ENCODE results near the gene SH3RF2.

Gene SH3RF2

GRCh38 chr5:145903867-145904266, 32.5 kb upstream of the SH3RF2 start:
- no peaks in the 10 kb centered on the region for H3K36me3 ChIP-seq (ENCODE audit: insufficient read depth, low read length)
- H3K27ac ChIP-seq = no peak overlapping the region
- H3K4me3 ChIP-seq = no peak overlapping the region
- no peak overlapping the region for H3K9ac ChIP-seq (ENCODE audit: insufficient read length)
- no peaks in the 10 kb centered on the region for H3K9me3 ChIP-seq (ENCODE audit: low read depth, low read length)
- no peak for TF ChIP-seq POLR2AphosphoS5 (IDR thresholded peaks at IDR 0.05; ENCODE audit: borderline replicate concordance, low read depth, low read length)
- no peak for TF ChIP-seq FOXP2 (optimal IDR thresholded peaks at IDR 0.05; ENCODE audit: control extremely low read depth, extremely low read length, insufficient read depth)
- no peak for TF ChIP-seq EZH2 (IDR thresholded peaks at IDR 0.05)
- DNase-seq (ENCODE audit: low read depth, low spot score) = no peak

DNA sequence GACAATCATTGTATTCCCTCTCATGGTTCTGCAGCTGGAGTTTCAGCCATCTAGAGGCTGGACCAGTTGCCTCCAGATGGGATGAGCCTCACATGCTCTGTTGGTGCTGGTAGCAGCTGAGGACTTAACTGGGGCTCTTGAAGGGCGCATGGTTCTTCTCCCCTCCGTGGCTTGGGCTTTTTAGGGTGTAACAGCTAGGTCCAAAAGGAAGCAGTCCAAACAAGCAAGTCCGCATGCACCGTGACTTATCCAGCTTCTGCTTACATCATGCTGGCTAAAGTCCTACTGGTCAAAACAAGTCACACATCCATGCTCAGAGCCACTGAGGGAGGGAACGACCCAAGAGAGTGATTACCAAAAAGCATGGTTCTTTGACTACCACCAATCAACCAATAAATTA, 31.6 kb upstream of the SH3RF2 start:
- TF ChIP-seq FOXP2 (optimal IDR thresholded peaks at IDR 0.05; ENCODE audit: control extremely low read depth, extremely low read length, insufficient read depth) (no peak), POLR2AphosphoS5 (IDR thresholded peaks at IDR 0.05; ENCODE audit: borderline replicate concordance, low read depth, low read length) (no peak), EZH2 (IDR thresholded peaks at IDR 0.05) (no peak)

GRCh38 chr5:145906401-145906800, 30.0 kb upstream of the SH3RF2 start:
- no peak for DNase-seq (ENCODE audit: low read depth, low spot score)
- Histone ChIP-seq H3K9ac (ENCODE audit: insufficient read length) (no peak overlapping the region), H3K27ac (no peak overlapping the region), H3K9me3 (ENCODE audit: low read depth, low read length) (no peaks in the 10 kb centered on the region), H3K4me3 (no peak overlapping the region), H3K36me3 (ENCODE audit: insufficient read depth, low read length) (no peaks in the 10 kb centered on the region)
- TF ChIP-seq EZH2 (IDR thresholded peaks at IDR 0.05) = no peak
- no peak for TF ChIP-seq FOXP2 (optimal IDR thresholded peaks at IDR 0.05; ENCODE audit: control extremely low read depth, extremely low read length, insufficient read depth)
- TF ChIP-seq POLR2AphosphoS5 (IDR thresholded peaks at IDR 0.05; ENCODE audit: borderline replicate concordance, low read depth, low read length) = no peak

More for the DNA sequence above, 31.6 kb upstream of the SH3RF2 start:
- Histone ChIP-seq H3K4me3 (no peak overlapping the region), H3K9me3 (ENCODE audit: low read depth, low read length) (no peaks in the 10 kb centered on the region), H3K27ac (no peak overlapping the region), H3K9ac (ENCODE audit: insufficient read length) (no peak overlapping the region), H3K36me3 (ENCODE audit: insufficient read depth, low read length) (no peaks in the 10 kb centered on the region)
- DNase-seq (ENCODE audit: low read depth, low spot score) = no peak

- DNase-seq (ENCODE audit: low read depth, low spot score) = no peak
- TF ChIP-seq EZH2 (IDR thresholded peaks at IDR 0.05) = no peak
- no peak for TF ChIP-seq POLR2AphosphoS5 (IDR thresholded peaks at IDR 0.05; ENCODE audit: borderline replicate concordance, low read depth, low read length)
- TF ChIP-seq FOXP2 (optimal IDR thresholded peaks at IDR 0.05; ENCODE audit: control extremely low read depth, extremely low read length, insufficient read depth) = no peak
- Histone ChIP-seq H3K4me3 (no peak overlapping the region), H3K27ac (no peak overlapping the region), H3K9me3 (ENCODE audit: low read depth, low read length) (no peaks in the 10 kb centered on the region), H3K9ac (ENCODE audit: insufficient read length) (no peak overlapping the region), H3K36me3 (ENCODE audit: insufficient read depth, low read length) (no peaks in the 10 kb centered on the region)
These were observed 28.0 kb upstream of the SH3RF2 start for GRCh38 chr5:145908206-145908960.

DNA sequence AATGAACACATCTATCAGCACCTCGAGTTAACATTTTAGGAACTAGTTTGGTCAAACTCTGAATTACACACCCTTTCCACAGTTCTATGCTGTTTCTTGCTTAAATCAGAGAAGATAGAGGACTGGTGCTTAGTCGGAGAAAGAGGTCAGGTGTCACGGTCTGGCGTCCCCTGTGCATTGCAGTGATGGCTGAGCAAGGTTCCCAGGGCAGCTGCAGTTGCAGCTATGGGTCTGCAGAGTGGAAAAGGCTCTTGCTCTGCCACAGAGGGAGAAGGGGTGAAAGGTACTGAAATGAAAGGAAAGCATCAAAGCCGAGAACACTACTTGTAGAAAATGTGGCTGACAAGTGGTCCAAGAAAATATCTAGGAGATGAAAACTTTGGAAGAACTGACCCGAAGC, 25.2 kb upstream of the SH3RF2 start:
- Histone ChIP-seq H3K9ac (ENCODE audit: insufficient read length) (no peak overlapping the region), H3K27ac (no peak overlapping the region), H3K4me3 (no peak overlapping the region), H3K36me3 (ENCODE audit: insufficient read depth, low read length) (no peaks in the 10 kb centered on the region), H3K9me3 (ENCODE audit: low read depth, low read length) (no peaks in the 10 kb centered on the region)
- no peak for DNase-seq (ENCODE audit: low read depth, low spot score)
- no peak for TF ChIP-seq FOXP2 (optimal IDR thresholded peaks at IDR 0.05; ENCODE audit: control extremely low read depth, extremely low read length, insufficient read depth)
- no peak for TF ChIP-seq POLR2AphosphoS5 (IDR thresholded peaks at IDR 0.05; ENCODE audit: borderline replicate concordance, low read depth, low read length)
- no peak for TF ChIP-seq EZH2 (IDR thresholded peaks at IDR 0.05)

GRCh38 chr5:145912019-145912418, 24.4 kb upstream of the SH3RF2 start:
- H3K4me3 ChIP-seq = no peak overlapping the region
- DNase-seq (ENCODE audit: low read depth, low spot score) = no peak
- no peaks in the 10 kb centered on the region for H3K9me3 ChIP-seq (ENCODE audit: low read depth, low read length)
- H3K36me3 ChIP-seq (ENCODE audit: insufficient read depth, low read length) = no peaks in the 10 kb centered on the region
- TF ChIP-seq FOXP2 (optimal IDR thresholded peaks at IDR 0.05; ENCODE audit: control extremely low read depth, extremely low read length, insufficient read depth) = no peak
- no peak for TF ChIP-seq POLR2AphosphoS5 (IDR thresholded peaks at IDR 0.05; ENCODE audit: borderline replicate concordance, low read depth, low read length)
- TF ChIP-seq EZH2 (IDR thresholded peaks at IDR 0.05) = no peak
- no peak overlapping the region for H3K9ac ChIP-seq (ENCODE audit: insufficient read length)
- H3K27ac ChIP-seq = no peak overlapping the region

- H3K4me3 ChIP-seq = no peak overlapping the region
- no peaks in the 10 kb centered on the region for H3K9me3 ChIP-seq (ENCODE audit: low read depth, low read length)
- H3K9ac ChIP-seq (ENCODE audit: insufficient read length) = no peak overlapping the region
- TF ChIP-seq POLR2AphosphoS5 (IDR thresholded peaks at IDR 0.05; ENCODE audit: borderline replicate concordance, low read depth, low read length) (no peak), FOXP2 (optimal IDR thresholded peaks at IDR 0.05; ENCODE audit: control extremely low read depth, extremely low read length, insufficient read depth) (no peak), EZH2 (IDR thresholded peaks at IDR 0.05) (no peak)
- no peak overlapping the region for H3K27ac ChIP-seq
- DNase-seq (ENCODE audit: low read depth, low spot score) = no peak
- no peaks in the 10 kb centered on the region for H3K36me3 ChIP-seq (ENCODE audit: insufficient read depth, low read length)
These were observed 23.8 kb upstream of the SH3RF2 start for GRCh38 chr5:145912594-145912993.

DNA sequence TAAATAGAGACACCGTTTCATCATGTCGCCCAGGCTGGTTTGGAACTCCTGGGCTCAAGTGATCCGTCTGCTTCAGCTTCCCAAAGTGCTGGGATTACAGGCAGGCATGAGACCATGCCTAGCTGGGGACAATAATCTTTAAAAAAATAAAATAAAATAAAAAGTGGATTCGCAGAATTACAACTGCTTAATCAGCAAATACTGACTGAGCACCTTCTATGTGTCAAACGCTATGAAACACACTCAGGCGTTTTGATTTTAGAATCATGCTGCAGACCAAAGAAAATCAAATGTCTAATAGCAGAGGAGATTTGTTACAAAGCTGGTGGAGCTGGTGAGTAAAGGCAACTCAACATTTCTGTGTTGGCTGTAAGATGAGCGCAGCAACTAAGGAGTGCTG, 22.7 kb upstream of the SH3RF2 start:
- TF ChIP-seq EZH2 (IDR thresholded peaks at IDR 0.05) (no peak), FOXP2 (optimal IDR thresholded peaks at IDR 0.05; ENCODE audit: control extremely low read depth, extremely low read length, insufficient read depth) (no peak), POLR2AphosphoS5 (IDR thresholded peaks at IDR 0.05; ENCODE audit: borderline replicate concordance, low read depth, low read length) (no peak)
- no peak overlapping the region for H3K9ac ChIP-seq (ENCODE audit: insufficient read length)
- no peak overlapping the region for H3K27ac ChIP-seq
- H3K36me3 ChIP-seq (ENCODE audit: insufficient read depth, low read length) = no peaks in the 10 kb centered on the region
- no peak for DNase-seq (ENCODE audit: low read depth, low spot score)
- H3K4me3 ChIP-seq = no peak overlapping the region
- H3K9me3 ChIP-seq (ENCODE audit: low read depth, low read length) = no peaks in the 10 kb centered on the region
